GM12891 (cell line): ENCODE measurements around the gene HMGB4.

Experiments
- POLR2A ChIP-seq: IDR thresholded peaks from 2 replicates; pipeline ENCODE4 v1.6.1; 2011; ENCODE audit warnings: low read depth, low read length, control low read depth
- POLR2AphosphoS5 ChIP-seq: IDR thresholded peaks from 2 replicates; pipeline ENCODE4 v1.6.1; 2011; ENCODE audit warnings: low read depth, low read length, control low read depth

DNA sequence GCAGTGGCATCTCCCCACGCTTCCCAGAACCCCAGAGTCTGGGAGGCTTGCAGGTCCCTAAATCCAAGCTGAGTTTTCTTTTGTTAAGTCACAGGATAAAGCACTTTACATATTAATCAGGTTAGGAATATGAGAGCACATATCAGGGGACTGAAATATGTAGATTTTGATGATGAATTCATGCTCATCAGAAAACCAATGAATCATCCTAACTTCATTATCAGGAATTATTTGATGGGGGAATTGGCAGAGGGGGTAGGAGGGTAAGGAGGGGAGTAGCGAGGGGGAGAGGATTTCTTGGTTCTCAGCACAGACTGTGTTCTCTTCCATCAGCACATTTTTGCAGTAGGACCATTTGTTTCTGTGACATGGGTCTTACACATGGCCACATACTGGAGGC, 32.1 kb downstream of the HMGB4 start:
- TF ChIP-seq POLR2A (no peak), POLR2AphosphoS5 (no peak)
